Measurements from ENCODE around the gene SDSL.

The SDSL gene

GRCh38 chr12:113396828-113397496, 25.2 kb upstream of the SDSL start:
- no peak for DNase-seq (ENCODE audit: low spot score)

- DNase-seq (ENCODE audit: low spot score) = no peak
Observed at GRCh38 chr12:113397497-113398197, 24.5 kb upstream of the SDSL start.

GRCh38 chr12:113398346-113399290, 23.6 kb upstream of the SDSL start:
- no peak for DNase-seq (ENCODE audit: low spot score)

GRCh38 chr12:113399490-113399889, 22.7 kb upstream of the SDSL start:
- no peak for DNase-seq (ENCODE audit: low spot score)

- DNase-seq (ENCODE audit: low spot score) = no peak
Observed at GRCh38 chr12:113400362-113400761, 21.8 kb upstream of the SDSL start.

- DNase-seq (ENCODE audit: low spot score) = no peak
Observed at GRCh38 chr12:113401066-113402000, 20.8 kb upstream of the SDSL start.

- no peak for DNase-seq (ENCODE audit: low spot score)
Observed at GRCh38 chr12:113402586-113403260, 19.5 kb upstream of the SDSL start.

- no peak for DNase-seq (ENCODE audit: low spot score)
Observed at GRCh38 chr12:113403435-113404415, 18.5 kb upstream of the SDSL start, which contains the start of gene SDS. SDS (minus strand) TSS chr12:113403887; CDS start chr12:113399708, 4,179 bp downstream.

- no peak for DNase-seq (ENCODE audit: low spot score)
Observed at GRCh38 chr12:113405694-113406093, 16.5 kb upstream of the SDSL start.

GRCh38 chr12:113407931-113408600, 14.1 kb upstream of the SDSL start:
- no peak for DNase-seq (ENCODE audit: low spot score)

GRCh38 chr12:113408756-113409298, 13.4 kb upstream of the SDSL start:
- DNase-seq (ENCODE audit: low spot score) = no peak

GRCh38 chr12:113409462-113410124, 12.6 kb upstream of the SDSL start:
- no peak for DNase-seq (ENCODE audit: low spot score)

GRCh38 chr12:113413488-113413939, 8.7 kb upstream of the SDSL start:
- no peak for DNase-seq (ENCODE audit: low spot score)

GRCh38 chr12:113414519-113415038, 7.6 kb upstream of the SDSL start:
- DNase-seq (ENCODE audit: low spot score) = no peak

- peak; percentile 32 for DNase-seq (ENCODE audit: low spot score)
Observed at GRCh38 chr12:113416091-113416754, 6.0 kb upstream of the SDSL start.

GRCh38 chr12:113418213-113418879, 3.8 kb upstream of the SDSL start:
- DNase-seq (ENCODE audit: low spot score) = no peak

All from NAMALWA (cell line).